ENCODE data around the gene ZFYVE28.

ZFYVE28 gene

GRCh38 chr4:2247128-2248043 is 171.1 kb downstream of the ZFYVE28 start:
- TF ChIP-seq Cebpa-rat (IDR thresholded peaks at IDR 0.05): no peak
- Histone ChIP-seq H3K9ac (no peak overlapping the region), H4K20me1 (peaks cover 52% of the 10 kb centered on the region), H3K4me3 (no peak overlapping the region), H3K9me3 (no peaks in the 10 kb centered on the region), H3K4me1 (peaks cover 37% of the 10 kb centered on the region), H3K4me2 (no peak overlapping the region), H3K27me3 (no peaks in the 10 kb centered on the region), H3K27ac (no peak overlapping the region), H3K36me3 (peaks cover 56% of the 10 kb centered on the region)

GRCh38 chr4:2246384-2247127 is 171.9 kb downstream of the ZFYVE28 start:
- no peak overlapping the region for H3K27ac ChIP-seq
- H4K20me1 ChIP-seq: peaks cover 46% of the 10 kb centered on the region
- no peak overlapping the region for H3K4me2 ChIP-seq
- peaks cover 38% of the 10 kb centered on the region for H3K4me1 ChIP-seq
- H3K4me3 ChIP-seq: no peak overlapping the region
- H3K27me3 ChIP-seq: no peaks in the 10 kb centered on the region
- H3K9ac ChIP-seq: no peak overlapping the region
- H3K9me3 ChIP-seq: no peaks in the 10 kb centered on the region
- peaks cover 48% of the 10 kb centered on the region for H3K36me3 ChIP-seq
- TF ChIP-seq Cebpa-rat (IDR thresholded peaks at IDR 0.05): no peak

- H3K36me3 ChIP-seq: peaks cover 40% of the 10 kb centered on the region
- no peak overlapping the region for H3K4me3 ChIP-seq
- peaks cover 46% of the 10 kb centered on the region for H4K20me1 ChIP-seq
- H3K9ac ChIP-seq: peak overlapping the region; percentile 52; the same call in 1 of the 2 replicates
- peak overlapping the region; percentile 29; the same call in 1 of the 2 replicates for H3K27ac ChIP-seq
- peak overlapping the region; percentile 25 for H3K4me2 ChIP-seq
- H3K27me3 ChIP-seq: no peaks in the 10 kb centered on the region
- no peak for TF ChIP-seq Cebpa-rat (IDR thresholded peaks at IDR 0.05)
- H3K4me1 ChIP-seq: peaks cover 41% of the 10 kb centered on the region
- no peaks in the 10 kb centered on the region for H3K9me3 ChIP-seq
Measured at GRCh38 chr4:2245787-2246275, 172.6 kb downstream of the ZFYVE28 start.

GRCh38 chr4:2245057-2245786 is 173.2 kb downstream of the ZFYVE28 start:
- Histone ChIP-seq H3K4me1 (peaks cover 47% of the 10 kb centered on the region), H3K27ac (peak overlapping the region; percentile 29; the same call in 1 of the 2 replicates), H3K36me3 (peaks cover 34% of the 10 kb centered on the region), H3K27me3 (no peaks in the 10 kb centered on the region), H3K9me3 (no peaks in the 10 kb centered on the region), H3K9ac (peak overlapping the region; percentile 52), H3K4me3 (no peak overlapping the region), H3K4me2 (peak overlapping the region; percentile 25), H4K20me1 (peaks cover 46% of the 10 kb centered on the region)
- no peak for TF ChIP-seq Cebpa-rat (IDR thresholded peaks at IDR 0.05)

DNA sequence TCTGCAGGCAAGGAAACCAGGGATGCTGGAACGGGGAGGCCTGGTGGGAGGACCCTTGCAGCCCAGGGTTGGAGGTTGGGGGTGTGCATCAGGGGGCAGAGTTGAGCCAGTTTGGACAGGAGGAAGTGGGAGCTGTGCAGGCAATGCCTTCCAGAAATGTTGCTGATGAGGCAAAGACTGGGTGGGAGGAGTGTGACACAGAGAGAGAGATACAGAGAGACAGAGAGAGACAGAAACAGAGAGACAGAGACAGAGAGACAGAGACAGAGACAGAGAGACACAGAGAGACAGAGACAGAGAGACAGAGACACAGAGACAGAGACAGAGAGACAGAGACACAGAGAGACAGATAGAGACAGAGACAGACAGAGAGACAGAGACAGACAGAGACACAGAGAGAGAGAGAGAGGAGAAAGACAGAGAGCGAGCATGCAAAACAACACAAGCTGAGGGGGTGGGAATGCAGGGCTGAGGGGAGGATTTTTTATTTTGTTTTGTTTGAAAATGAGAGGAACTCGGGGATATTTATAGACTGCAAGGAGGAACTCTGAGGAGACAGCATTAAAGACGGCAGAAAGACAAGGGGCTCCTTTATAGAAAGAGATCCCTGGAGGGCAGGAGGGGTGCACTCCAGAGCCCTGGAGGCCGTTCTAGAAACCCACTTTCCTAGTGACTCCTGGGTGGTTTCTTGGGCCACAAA is 174.6 kb downstream of the ZFYVE28 start:
- peak overlapping the region; percentile 69 for H3K4me2 ChIP-seq
- H3K27me3 ChIP-seq: no peaks in the 10 kb centered on the region
- H3K4me1 ChIP-seq: peaks cover 61% of the 10 kb centered on the region
- no peak for TF ChIP-seq Cebpa-rat (IDR thresholded peaks at IDR 0.05)
- peaks cover 46% of the 10 kb centered on the region for H4K20me1 ChIP-seq
- H3K4me3 ChIP-seq: no peak overlapping the region
- peak overlapping the region; percentile 41; the same call in 1 of the 2 replicates for H3K9ac ChIP-seq
- 0 out of 2 replicates have a peak overlapping the region, but pooled peaks have one; percentile 24 for H3K27ac ChIP-seq
- H3K9me3 ChIP-seq: no peaks in the 10 kb centered on the region
- peaks cover 20% of the 10 kb centered on the region for H3K36me3 ChIP-seq

GRCh38 chr4:2241410-2242353 is 176.8 kb downstream of the ZFYVE28 start, which contains the start of the genes HAUS3 and POLN:
Gene HAUS3 (minus strand): TSS chr4:2242121. CDS start chr4:2240946, 1,175 bp downstream.
Gene POLN (minus strand): TSS chr4:2242121. CDS start chr4:2229231, 12,890 bp downstream.
- H3K4me1 ChIP-seq: peaks cover 79% of the 10 kb centered on the region
- TF ChIP-seq Cebpa-rat (IDR thresholded peaks at IDR 0.05): no peak
- H3K27me3 ChIP-seq: no peaks in the 10 kb centered on the region
- peak within 1 kb of the TSS; percentile 82 for H3K27ac ChIP-seq
- peak within 1 kb of the TSS; percentile 96 for H3K4me3 ChIP-seq
- peaks cover 52% of the 10 kb centered on the region for H4K20me1 ChIP-seq
- no peaks in the 10 kb centered on the region for H3K9me3 ChIP-seq
- peak within 1 kb of the TSS; percentile 92 for H3K9ac ChIP-seq
- peak within 1 kb of the TSS; percentile 87 for H3K4me2 ChIP-seq
- H3K36me3 ChIP-seq: peaks cover 12% of the 10 kb centered on the region

DNA sequence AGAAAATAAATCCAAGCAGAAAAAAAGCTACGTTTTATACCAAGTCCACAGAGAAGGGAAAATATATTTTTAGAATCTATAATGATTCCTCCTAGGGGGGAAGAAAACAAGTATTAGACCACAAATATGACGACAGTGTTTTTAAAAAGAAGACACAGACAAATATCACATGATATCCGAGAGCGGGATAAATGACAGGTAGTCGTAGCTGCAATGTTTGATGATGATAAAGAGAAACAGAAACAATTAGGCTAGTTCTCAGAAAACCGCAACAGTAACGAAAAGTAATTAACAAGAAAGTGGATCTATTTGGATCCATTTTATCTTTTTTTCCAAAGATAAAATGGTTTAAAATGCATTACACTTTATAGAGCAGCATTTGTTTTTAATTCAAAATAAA is 177.4 kb downstream of the ZFYVE28 start:
- Histone ChIP-seq H3K27ac (peak overlapping the region; percentile 82), H3K36me3 (peaks cover 19% of the 10 kb centered on the region; the same call in 1 of the 2 replicates), H3K4me2 (peak overlapping the region; percentile 87), H3K9ac (peak overlapping the region; percentile 92), H3K9me3 (no peaks in the 10 kb centered on the region), H4K20me1 (peaks cover 58% of the 10 kb centered on the region), H3K4me3 (peak overlapping the region; percentile 96), H3K4me1 (peaks cover 74% of the 10 kb centered on the region), H3K27me3 (no peaks in the 10 kb centered on the region)
- no peak for TF ChIP-seq Cebpa-rat (IDR thresholded peaks at IDR 0.05)

Measured in BLaER1 (cell line).